Measurements from ENCODE around the gene MYO5B. TPM values are rescaled to one million over a fixed set of nuclear protein-coding genes. Genes with fewer than 3 reads are reported as not detected.

The MYO5B gene
- total and polyA plus RNA-seq, 2 donors (not counting 1 experiment from before 2014, with no cell fraction given): 0.30 to 1.7 TPM

- no peak overlapping the region for H3K4me2 ChIP-seq (replicated peaks; ENCODE audit: low read depth, low read length, poor library complexity, severe bottlenecking)
Measured at GRCh38 chr18:49846361-49846662, 348.6 kb downstream of the MYO5B start.

More at GRCh38 chr18:49846361-49846662, 348.6 kb downstream of the MYO5B start:
- Histone ChIP-seq H3K79me2 (ENCODE audit: control insufficient read depth, insufficient read depth, low read length) (no peaks in the 10 kb centered on the region), H3K9ac (ENCODE audit: low read length) (no peak overlapping the region), H3K4me1 (ENCODE audit: control insufficient read depth in 2 of 2, insufficient read depth in 2 of 2, low read length in 2 of 2) (no peaks in the 10 kb centered on the region), H3K4me3 (ENCODE audit: control extremely low read depth in 1 of 5, extremely low read depth in 1 of 5, insufficient read depth in 1 of 5, low read depth in 2 of 5, low read length in 4 of 5) (no peak overlapping the region), H4K20me1 (ENCODE audit: control insufficient read depth, insufficient read depth, low read length, poor library complexity, severe bottlenecking) (no peaks in the 10 kb centered on the region), H3K27me3 (replicated peaks in 1 of 4; ENCODE audit: control extremely low read depth in 1 of 4, control insufficient read depth in 3 of 4, insufficient read depth in 4 of 4, low read length in 3 of 4) (peaks cover 0 to 2% (median 0%) of the 10 kb centered on the region in 4 experiments), H3K36me3 (replicated peaks in 1 of 2; ENCODE audit: control extremely low read depth in 1 of 2, control insufficient read depth in 1 of 2, extremely low read depth in 1 of 2, insufficient read depth in 2 of 2, low read length in 1 of 2) (no peaks in the 10 kb centered on the region), H3K27ac (ENCODE audit: low read length in 2 of 2) (no peak overlapping the region), H2AFZ (ENCODE audit: insufficient read depth, low read depth, low read length, poor library complexity, severe bottlenecking) (no peak overlapping the region), H3K9me3 (ENCODE audit: control extremely low read depth in 1 of 3, control insufficient read depth in 2 of 3, insufficient read depth in 1 of 3, low read length in 2 of 3) (no peaks in the 10 kb centered on the region)
- DNase-seq (no peak), ATAC-seq (ENCODE audit: low read depth) (no peak)
- Mint-ChIP-seq H3K4me3 (no peak overlapping the region), H3K27ac (no peak overlapping the region), H3K27me3 (peaks cover 20% of the 10 kb centered on the region), H3K4me1 (no peaks in the 10 kb centered on the region), H3K9me3 (ENCODE audit: insufficient read depth) (no peaks in the 10 kb centered on the region)
- TF ChIP-seq EZH2 (IDR thresholded peaks at IDR 0.05; ENCODE audit: borderline replicate concordance, insufficient read depth, low read depth, low read length, poor library complexity, severe bottlenecking) (no peak), CTCF (IDR thresholded peaks at IDR 0.05) (no peak)
- intact Hi-C loops (cut with micrococcal nuclease): no loop called here
- CTCF ChIA-PET: interaction anchor here (1.7 to 2.4 kb wide), 2 partner anchors 12 to 16 kb away, joined by 3 to 11 read pairs; no protein-coding TSS in a partner anchor
- 80% methylated on average over 3 of the region's 5 CpGs for WGBS (ENCODE audit: insufficient coverage)
- POLR2A ChIA-PET: no interaction called here

Data from B cell (primary cell).